Germinal center (tissue), 1 donor: ENCODE measurements around the gene NUTM2D.
A peak's percentile ranks its signal among the peaks of the same experiment; 100 is the strongest.
"Not testable (repeated sequence)": the region's sequence is repeated elsewhere in the genome, so short reads cannot be mapped to it uniquely, and the experiment has no call there.

Source experiments
- DNase-seq: peaks from one replicate; pipeline ENCODE4 v3.0.0; 2012; ENCODE audit warnings: mixed read lengths, low spot score

Gene NUTM2D

GRCh38 chr10:87357444-87357843 lies at the start of gene NUTM2D:
NUTM2D (plus strand) TSS chr10:87357744; CDS start chr10:87358266, 522 bp downstream.
- not testable (repeated sequence) for DNase-seq

- not testable (repeated sequence) for DNase-seq
Measured at GRCh38 chr10:87308702-87309101, 48.8 kb upstream of the NUTM2D start.

- not testable (repeated sequence) for DNase-seq
Measured at GRCh38 chr10:87309657-87310056, 47.9 kb upstream of the NUTM2D start.

GRCh38 chr10:87311521-87311920 lies 46.0 kb upstream of the NUTM2D start:
- DNase-seq, result not testable (repeated sequence)

GRCh38 chr10:87313649-87314359 lies 43.7 kb upstream of the NUTM2D start:
- DNase-seq, result not testable (repeated sequence)

GRCh38 chr10:87314360-87314973 lies 43.1 kb upstream of the NUTM2D start:
- DNase-seq, result not testable (repeated sequence)

- not testable (repeated sequence) for DNase-seq
Measured at GRCh38 chr10:87321505-87321904, 36.0 kb upstream of the NUTM2D start.

GRCh38 chr10:87324559-87324958 lies 33.0 kb upstream of the NUTM2D start:
- not testable (repeated sequence) for DNase-seq

GRCh38 chr10:87327958-87328357 lies 29.6 kb upstream of the NUTM2D start:
- DNase-seq, result not testable (repeated sequence)

- not testable (repeated sequence) for DNase-seq
Measured at GRCh38 chr10:87329131-87329530, 28.4 kb upstream of the NUTM2D start.

- DNase-seq, result not testable (repeated sequence)
Measured at GRCh38 chr10:87332687-87333086, 24.9 kb upstream of the NUTM2D start.

GRCh38 chr10:87340411-87340810 lies 17.1 kb upstream of the NUTM2D start:
- not testable (repeated sequence) for DNase-seq

GRCh38 chr10:87341546-87342142 lies 15.9 kb upstream of the NUTM2D start:
- DNase-seq, result not testable (repeated sequence)

- peak; percentile 23 for DNase-seq
Measured at GRCh38 chr10:87342249-87342710, 15.3 kb upstream of the NUTM2D start.

- DNase-seq, result not testable (repeated sequence)
Measured at GRCh38 chr10:87342711-87343258, 14.8 kb upstream of the NUTM2D start.

- DNase-seq, result not testable (repeated sequence)
Measured at GRCh38 chr10:87345743-87346142, 11.8 kb upstream of the NUTM2D start.

GRCh38 chr10:87350161-87350560 lies 7.4 kb upstream of the NUTM2D start:
- not testable (repeated sequence) for DNase-seq

- DNase-seq, result not testable (repeated sequence)
Measured at GRCh38 chr10:87352825-87353224, 4.7 kb upstream of the NUTM2D start.

GRCh38 chr10:87355110-87355509 lies 2.4 kb upstream of the NUTM2D start:
- DNase-seq, result not testable (repeated sequence)

- not testable (repeated sequence) for DNase-seq
Measured at GRCh38 chr10:87358159-87358558, 615 bp downstream of the NUTM2D start.

- not testable (repeated sequence) for DNase-seq
Measured at GRCh38 chr10:87369514-87370112, 12.1 kb downstream of the NUTM2D start.

GRCh38 chr10:87374091-87374490 lies 16.5 kb downstream of the NUTM2D start:
- not testable (repeated sequence) for DNase-seq
